ENCODE results near the gene MAD1L1.

- TF ChIP-seq TAF1 (IDR thresholded peaks at IDR 0.05; ENCODE audit: borderline replicate concordance, low read depth, low read length) (no peak), POLR2A (IDR thresholded peaks at IDR 0.05; ENCODE audit: low read depth, low read length) (no peak)
Measured at GRCh38 chr7:1885465-1886226, 347.1 kb downstream of the MAD1L1 start.
